ENCODE measurements around the gene CYP26C1. TPM values are rescaled to one million over a fixed set of nuclear protein-coding genes. Genes with fewer than 3 reads are reported as not detected.
A peak's percentile ranks its signal among the peaks of the same experiment; 100 is the strongest.
"Not testable (repeated sequence)": the region's sequence is repeated elsewhere in the genome, so short reads cannot be mapped to it uniquely, and the experiment has no call there.

CYP26C1 gene
- polyA plus RNA-seq, 10 donors, result 0.04 to 0.06 (median 0.05) TPM; not detected in 7

- DNase-seq, result no peak
Observed at GRCh38 chr10:93076871-93077270, 16.3 kb downstream of the CYP26C1 start.

- DNase-seq, result no peak
Observed at GRCh38 chr10:93077860-93078337, 17.3 kb downstream of the CYP26C1 start.

GRCh38 chr10:93079663-93080349 lies 19.2 kb downstream of the CYP26C1 start:
- no peak for DNase-seq

- DNase-seq, result peak; percentile 33 to 64 (median 46)
Observed at GRCh38 chr10:93080350-93081046, 19.9 kb downstream of the CYP26C1 start.

GRCh38 chr10:93081318-93081717 lies 20.7 kb downstream of the CYP26C1 start:
- no peak for DNase-seq

GRCh38 chr10:93081834-93082233 lies 21.2 kb downstream of the CYP26C1 start:
- DNase-seq, result no peak

GRCh38 chr10:93083743-93084539 lies 23.3 kb downstream of the CYP26C1 start:
- no peak for DNase-seq

GRCh38 chr10:93085272-93085859 lies 24.8 kb downstream of the CYP26C1 start:
- DNase-seq, result no peak

GRCh38 chr10:93086289-93086688 lies 25.7 kb downstream of the CYP26C1 start:
- DNase-seq, result no peak

GRCh38 chr10:93087846-93088245 lies 27.2 kb downstream of the CYP26C1 start:
- no peak for DNase-seq

- DNase-seq, result peak in 1 of 3 donors; percentile 36
Observed at GRCh38 chr10:93088466-93088865, 27.9 kb downstream of the CYP26C1 start.

- no peak for DNase-seq
Observed at GRCh38 chr10:93090619-93091018, 30.0 kb downstream of the CYP26C1 start.

- no peak for DNase-seq
Observed at GRCh38 chr10:93091960-93092359, 31.4 kb downstream of the CYP26C1 start.

GRCh38 chr10:93095225-93095624 lies 34.6 kb downstream of the CYP26C1 start:
- no peak for DNase-seq

GRCh38 chr10:93096901-93097300 lies 36.3 kb downstream of the CYP26C1 start:
- no peak for DNase-seq

- DNase-seq, result no peak
Observed at GRCh38 chr10:93097386-93097785, 36.8 kb downstream of the CYP26C1 start.

GRCh38 chr10:93098816-93099215 lies 38.2 kb downstream of the CYP26C1 start:
- no peak for DNase-seq

- no peak for DNase-seq
Observed at GRCh38 chr10:93099670-93100069, 39.1 kb downstream of the CYP26C1 start.

- not testable (repeated sequence) for DNase-seq
Observed at GRCh38 chr10:93101148-93101547, 40.5 kb downstream of the CYP26C1 start.

GRCh38 chr10:93103953-93104352 lies 43.4 kb downstream of the CYP26C1 start:
- no peak for DNase-seq

- DNase-seq, result peak in 1 of 3 donors; percentile 9
Observed at GRCh38 chr10:93106631-93107072, 46.1 kb downstream of the CYP26C1 start.
